ENCODE results near the gene TERT.

- TF ChIP-seq FOXK1 (CRISPR knock-in tag; IDR thresholded peaks at IDR 0.05; ENCODE audit: borderline replicate concordance, low read depth), result no peak
- no peak for TF ChIP-seq CTCF (CRISPR knock-in tag; IDR thresholded peaks at IDR 0.05)
- no peak for TF ChIP-seq NFKB2 (CRISPR knock-in tag; IDR thresholded peaks at IDR 0.05; ENCODE audit: borderline replicate concordance)
- TF ChIP-seq, protein P1, sequence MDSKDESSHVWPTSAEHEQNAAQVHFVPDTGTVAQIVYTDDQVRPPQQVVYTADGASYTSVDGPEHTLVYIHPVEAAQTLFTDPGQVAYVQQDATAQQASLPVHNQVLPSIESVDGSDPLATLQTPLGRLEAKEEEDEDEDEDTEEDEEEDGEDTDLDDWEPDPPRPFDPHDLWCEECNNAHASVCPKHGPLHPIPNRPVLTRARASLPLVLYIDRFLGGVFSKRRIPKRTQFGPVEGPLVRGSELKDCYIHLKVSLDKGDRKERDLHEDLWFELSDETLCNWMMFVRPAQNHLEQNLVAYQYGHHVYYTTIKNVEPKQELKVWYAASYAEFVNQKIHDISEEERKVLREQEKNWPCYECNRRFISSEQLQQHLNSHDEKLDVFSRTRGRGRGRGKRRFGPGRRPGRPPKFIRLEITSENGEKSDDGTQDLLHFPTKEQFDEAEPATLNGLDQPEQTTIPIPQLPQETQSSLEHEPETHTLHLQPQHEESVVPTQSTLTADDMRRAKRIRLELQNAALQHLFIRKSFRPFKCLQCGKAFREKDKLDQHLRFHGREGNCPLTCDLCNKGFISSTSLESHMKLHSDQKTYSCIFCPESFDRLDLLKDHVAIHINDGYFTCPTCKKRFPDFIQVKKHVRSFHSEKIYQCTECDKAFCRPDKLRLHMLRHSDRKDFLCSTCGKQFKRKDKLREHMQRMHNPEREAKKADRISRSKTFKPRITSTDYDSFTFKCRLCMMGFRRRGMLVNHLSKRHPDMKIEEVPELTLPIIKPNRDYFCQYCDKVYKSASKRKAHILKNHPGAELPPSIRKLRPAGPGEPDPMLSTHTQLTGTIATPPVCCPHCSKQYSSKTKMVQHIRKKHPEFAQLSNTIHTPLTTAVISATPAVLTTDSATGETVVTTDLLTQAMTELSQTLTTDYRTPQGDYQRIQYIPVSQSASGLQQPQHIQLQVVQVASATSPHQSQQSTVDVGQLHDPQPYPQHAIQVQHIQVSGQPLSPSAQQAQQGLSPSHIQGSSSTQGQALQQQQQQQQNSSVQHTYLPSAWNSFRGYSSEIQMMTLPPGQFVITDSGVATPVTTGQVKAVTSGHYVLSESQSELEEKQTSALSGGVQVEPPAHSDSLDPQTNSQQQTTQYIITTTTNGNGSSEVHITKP (CRISPR knock-in tag; IDR thresholded peaks at IDR 0.05; ENCODE audit: low read depth), result no peak
- TF ChIP-seq USF2 (IDR thresholded peaks at IDR 0.05; ENCODE audit: low read depth, low read length), result no peak
- TF ChIP-seq USF2 (CRISPR knock-in tag; IDR thresholded peaks at IDR 0.05; ENCODE audit: borderline replicate concordance), result no peak
- no peak for TF ChIP-seq FLYWCH1 (CRISPR knock-in tag; IDR thresholded peaks at IDR 0.05)
- no peak for TF ChIP-seq EP300 (IDR thresholded peaks at IDR 0.05; ENCODE audit: low read depth in 2 of 2, low read length in 2 of 2)
- TF ChIP-seq EP300 (CRISPR knock-in tag; IDR thresholded peaks at IDR 0.05; ENCODE audit: borderline replicate concordance), result no peak
- no peak for TF ChIP-seq ZSCAN29 (CRISPR knock-in tag; conservative IDR thresholded peaks at IDR 0.05)
- no peak for TF ChIP-seq CREB1 (IDR thresholded peaks at IDR 0.05)
- TF ChIP-seq CREB1 (CRISPR knock-in tag; IDR thresholded peaks at IDR 0.05), result no peak
- TF ChIP-seq ZNF749 (CRISPR knock-in tag; IDR thresholded peaks at IDR 0.05; ENCODE audit: borderline replicate concordance), result no peak
- TF ChIP-seq ZNF563 (CRISPR knock-in tag; IDR thresholded peaks at IDR 0.05), result no peak
- TF ChIP-seq, protein P2, sequence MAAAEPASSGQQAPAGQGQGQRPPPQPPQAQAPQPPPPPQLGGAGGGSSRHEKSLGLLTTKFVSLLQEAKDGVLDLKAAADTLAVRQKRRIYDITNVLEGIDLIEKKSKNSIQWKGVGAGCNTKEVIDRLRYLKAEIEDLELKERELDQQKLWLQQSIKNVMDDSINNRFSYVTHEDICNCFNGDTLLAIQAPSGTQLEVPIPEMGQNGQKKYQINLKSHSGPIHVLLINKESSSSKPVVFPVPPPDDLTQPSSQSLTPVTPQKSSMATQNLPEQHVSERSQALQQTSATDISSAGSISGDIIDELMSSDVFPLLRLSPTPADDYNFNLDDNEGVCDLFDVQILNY (CRISPR knock-in tag; conservative IDR thresholded peaks at IDR 0.05), result no peak
Observed at GRCh38 chr5:1285141-1285540, 9.7 kb downstream of the TERT start.

Data from HepG2 (cell line).